Esophagus squamous epithelium (tissue), 4 donors: ENCODE results near the gene SUOX.

ENCODE experiments used
- POLR2A ChIP-seq, 4 donors: fragments of 450-650 bp; IDR thresholded peaks; one replicate each; pipeline ENCODE4 v1.6.1; 2017; ENCODE audit warnings: antibody characterized with exemption in 4 of 4, mild to moderate bottlenecking in 4 of 4, moderate library complexity in 3 of 4
- TF ChIP-seq, protein P1 (sequence below), 6 experiments: fragments of 450-650 bp in 4 of 6; fragments of 200-600 bp in 2 of 6; sonication (generic) in 2 of 6; IDR thresholded peaks; one replicate each; pipeline ENCODE4 v1.5.1; 2016 to 2019; ENCODE audit warnings: antibody characterized with exemption in 6 of 6, mild to moderate bottlenecking in 4 of 6, moderate library complexity in 4 of 6

DNA sequence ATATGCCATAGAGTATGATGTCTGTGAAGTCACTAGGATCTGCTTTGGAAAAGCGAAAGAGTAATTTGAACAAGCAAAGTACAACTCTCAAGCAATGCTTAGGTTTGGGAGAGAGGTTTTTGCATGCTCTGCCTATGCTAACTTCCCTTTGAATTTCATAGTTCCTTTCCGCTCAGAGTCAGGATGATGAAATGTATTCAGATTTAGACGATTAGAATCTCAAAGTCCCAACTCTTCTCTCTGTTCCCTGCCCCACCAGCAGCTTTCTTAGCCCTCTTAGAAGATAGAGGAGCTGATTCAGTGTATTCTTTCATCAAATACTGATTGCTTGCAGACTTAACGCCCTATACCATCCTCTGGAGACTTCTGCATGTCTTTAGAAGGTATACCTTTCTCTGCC lies 11.7 kb upstream of the SUOX start:
- no peak for TF ChIP-seq POLR2A (IDR thresholded peaks at IDR 0.05)
- TF ChIP-seq, protein P1, sequence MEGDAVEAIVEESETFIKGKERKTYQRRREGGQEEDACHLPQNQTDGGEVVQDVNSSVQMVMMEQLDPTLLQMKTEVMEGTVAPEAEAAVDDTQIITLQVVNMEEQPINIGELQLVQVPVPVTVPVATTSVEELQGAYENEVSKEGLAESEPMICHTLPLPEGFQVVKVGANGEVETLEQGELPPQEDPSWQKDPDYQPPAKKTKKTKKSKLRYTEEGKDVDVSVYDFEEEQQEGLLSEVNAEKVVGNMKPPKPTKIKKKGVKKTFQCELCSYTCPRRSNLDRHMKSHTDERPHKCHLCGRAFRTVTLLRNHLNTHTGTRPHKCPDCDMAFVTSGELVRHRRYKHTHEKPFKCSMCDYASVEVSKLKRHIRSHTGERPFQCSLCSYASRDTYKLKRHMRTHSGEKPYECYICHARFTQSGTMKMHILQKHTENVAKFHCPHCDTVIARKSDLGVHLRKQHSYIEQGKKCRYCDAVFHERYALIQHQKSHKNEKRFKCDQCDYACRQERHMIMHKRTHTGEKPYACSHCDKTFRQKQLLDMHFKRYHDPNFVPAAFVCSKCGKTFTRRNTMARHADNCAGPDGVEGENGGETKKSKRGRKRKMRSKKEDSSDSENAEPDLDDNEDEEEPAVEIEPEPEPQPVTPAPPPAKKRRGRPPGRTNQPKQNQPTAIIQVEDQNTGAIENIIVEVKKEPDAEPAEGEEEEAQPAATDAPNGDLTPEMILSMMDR (IDR thresholded peaks at IDR 0.05), result no peak
